GM23338 (cell line): Measurements from ENCODE around the gene UBXN7. TPM values are rescaled to one million over a fixed set of nuclear protein-coding genes. Genes with fewer than 3 reads are reported as not detected.
A peak's percentile ranks its signal among the peaks of the same experiment; 100 is the strongest.

Source experiments
- ATAC-seq: fragments of 200-7000 bp; cut with Tn5 transposase; 3 replicates; pipeline ENCODE4 v1.9.1; 2020
- DNase-seq: peaks from one replicate; pipeline ENCODE4 v3.0.0-alpha.2; 2015; ENCODE audit warnings: low spot score
- H2AFZ ChIP-seq: fragments of 200-600 bp; sonication (generic); 2 replicates; pipeline ENCODE4 v1.8.0; 2016; ENCODE audit warnings: antibody characterized with exemption, mild to moderate bottlenecking, moderate library complexity
- H3F3A ChIP-seq: fragments of 200-600 bp; sonication (generic); replicated peaks from 2 replicates; pipeline ENCODE4 v1.8.0; 2017; ENCODE audit warnings: antibody characterized with exemption, mixed run types, low read depth
- H3K27ac ChIP-seq: fragments of 200-600 bp; sonication (generic); 2 replicates; pipeline ENCODE4 v1.6.1; 2016; ENCODE audit warnings: low read depth
- H3K27me3 ChIP-seq: fragments of 200-600 bp; sonication (generic); 2 replicates; pipeline ENCODE4 v1.8.0; 2016; ENCODE audit warnings: mild to moderate bottlenecking, mixed run types, moderate library complexity; ENCODE audit not compliant: insufficient read depth
- H3K36me3 ChIP-seq: fragments of 200-600 bp; sonication (generic); 2 replicates; pipeline ENCODE4 v1.8.0; 2016; ENCODE audit warnings: mild to moderate bottlenecking; ENCODE audit not compliant: insufficient read depth
- H3K4me1 ChIP-seq: fragments of 200-600 bp; sonication (generic); 2 replicates; pipeline ENCODE4 v1.8.0; 2016; ENCODE audit warnings: mild to moderate bottlenecking, moderate library complexity; ENCODE audit not compliant: insufficient read depth
- H3K4me2 ChIP-seq: fragments of 200-600 bp; sonication (generic); 2 replicates; pipeline ENCODE4 v1.7.1; 2017; ENCODE audit warnings: mixed run types
- H3K4me3 ChIP-seq: fragments of 200-600 bp; sonication (generic); 2 replicates; pipeline ENCODE4 v1.6.1; 2016; ENCODE audit warnings: mixed run types
- H3K79me2 ChIP-seq: fragments of 200-600 bp; sonication (generic); replicated peaks from 2 replicates; pipeline ENCODE4 v1.8.0; 2017; ENCODE audit warnings: mild to moderate bottlenecking; ENCODE audit not compliant: insufficient read depth
- H3K9me2 ChIP-seq: fragments of 200-600 bp; sonication (generic); 2 replicates; pipeline ENCODE4 v1.8.0; 2017; ENCODE audit not compliant: insufficient read depth
- H4K20me1 ChIP-seq: fragments of 200-600 bp; sonication (generic); replicated peaks from 2 replicates; pipeline ENCODE4 v1.8.0; 2017; ENCODE audit warnings: mild to moderate bottlenecking; ENCODE audit not compliant: insufficient read depth
- H3K27ac Mint-ChIP-seq: 2 replicates; pipeline ENCODE4 v1.8.0; 2020; ENCODE audit warnings: inconsistent platforms, mild to moderate bottlenecking, moderate library complexity, mixed read lengths
- H3K27me3 Mint-ChIP-seq: 3 replicates; pipeline ENCODE4 v1.8.0; 2022; ENCODE audit warnings: low read depth, mild to moderate bottlenecking, moderate library complexity, mixed read lengths, inconsistent platforms; ENCODE audit not compliant: insufficient read depth, poor library complexity
- H3K36me3 Mint-ChIP-seq: 3 replicates; pipeline ENCODE4 v1.8.0; 2021; ENCODE audit warnings: low read depth, mild to moderate bottlenecking, inconsistent platforms, moderate library complexity, mixed read lengths
- H3K4me1 Mint-ChIP-seq: 3 replicates; pipeline ENCODE4 v1.8.0; 2020; ENCODE audit warnings: mild to moderate bottlenecking, inconsistent platforms, mixed read lengths
- H3K4me3 Mint-ChIP-seq: 3 replicates; pipeline ENCODE4 v1.8.0; 2021; ENCODE audit warnings: moderate library complexity, mild to moderate bottlenecking, inconsistent platforms, mixed read lengths
- H3K9me3 Mint-ChIP-seq: 3 replicates; pipeline ENCODE4 v1.8.0; 2020; ENCODE audit warnings: moderate library complexity, mild to moderate bottlenecking, inconsistent platforms, mixed read lengths
- CREB1 ChIP-seq: fragments of 250-450 bp; sonication (Bioruptor Pico); IDR thresholded peaks from 2 replicates; pipeline ENCODE4 v1.5.0; 2020; ENCODE audit warnings: low read depth, mild to moderate bottlenecking, moderate library complexity
- ETS1 ChIP-seq: IDR thresholded peaks from 2 replicates; pipeline ENCODE4 v1.6.1; 2016; ENCODE audit warnings: antibody characterized with exemption
- EZH2 ChIP-seq: fragments of 200-600 bp; sonication (generic); IDR thresholded peaks from one replicate; pipeline ENCODE4 v1.8.0; 2017; ENCODE audit warnings: antibody characterized with exemption, mild to moderate bottlenecking, low read depth; ENCODE audit not compliant: unreplicated experiment
- EZH2phosphoT487 ChIP-seq: fragments of 200-600 bp; sonication (generic); IDR thresholded peaks from one replicate; pipeline ENCODE4 v1.8.1; 2018; ENCODE audit warnings: antibody characterized with exemption; ENCODE audit not compliant: unreplicated experiment
- JUNB ChIP-seq: IDR thresholded peaks from one replicate; pipeline ENCODE4 v1.6.1; 2016; ENCODE audit warnings: antibody characterized with exemption; ENCODE audit not compliant: unreplicated experiment
- NANOG ChIP-seq: IDR thresholded peaks from 2 replicates; pipeline ENCODE4 v1.6.1; 2016; ENCODE audit warnings: antibody characterized with exemption, borderline replicate concordance
- POLR2AphosphoS5 ChIP-seq: IDR thresholded peaks from 2 replicates; pipeline ENCODE4 v1.6.1; 2016; ENCODE audit warnings: antibody characterized with exemption, low read depth
- STAT1 ChIP-seq: IDR thresholded peaks from one replicate; pipeline ENCODE4 v1.6.1; 2016; ENCODE audit warnings: antibody characterized with exemption; ENCODE audit not compliant: unreplicated experiment
- ZNF114 ChIP-seq: fragments of 250-450 bp; sonication (Bioruptor Pico); IDR thresholded peaks from 2 replicates; pipeline ENCODE4 v1.5.0; 2020; ENCODE audit warnings: mild to moderate bottlenecking, moderate library complexity
- ZNF331 ChIP-seq: fragments of 250-450 bp; sonication (Bioruptor Pico); IDR thresholded peaks from 2 replicates; pipeline ENCODE4 v1.5.0; 2020; ENCODE audit warnings: low read depth, mild to moderate bottlenecking, moderate library complexity
- ZNF462 ChIP-seq: fragments of 250-450 bp; sonication (Bioruptor Pico); IDR thresholded peaks from 2 replicates; pipeline ENCODE4 v1.5.0; 2020; ENCODE audit warnings: mild to moderate bottlenecking, moderate library complexity
- polyA plus RNA-seq: library from polyadenylated mRNA; unstranded; fragments of >200 nt; fragmentation: Nextera tagmentation; extraction: Ambion mirVana; gene quantifications from 2 replicates; pipeline ENCODE4 v1.2.1, GENCODE V29; 2016
- total RNA-seq: library from RNA; depleted of rRNA; stranded (reverse); fragments of >200 nt; shearing (Covaris generic); gene quantifications from 2 replicates; pipeline ENCODE4 v1.2.3, GENCODE V29; 2014
- TF ChIP-seq, protein P1 (sequence below), 2 experiments: fragments of 200-600 bp in 1 of 2; sonication (generic) in 1 of 2; conservative IDR thresholded peaks; 2 replicates each; pipeline versions ENCODE4 v1.5.1 to v1.6.1; 2016 to 2017; ENCODE audit warnings: antibody characterized with exemption in 2 of 2, low read depth in 2 of 2, mild to moderate bottlenecking in 2 of 2, moderate library complexity in 1 of 2
- TF ChIP-seq, protein P2 (sequence below): IDR thresholded peaks from one replicate; pipeline ENCODE4 v1.6.1; 2018; ENCODE audit warnings: antibody characterized with exemption; ENCODE audit not compliant: unreplicated experiment

Gene UBXN7
- total and polyA plus RNA-seq, 2 experiments from 2014 or later, result 37.9 to 46.2 TPM

DNA sequence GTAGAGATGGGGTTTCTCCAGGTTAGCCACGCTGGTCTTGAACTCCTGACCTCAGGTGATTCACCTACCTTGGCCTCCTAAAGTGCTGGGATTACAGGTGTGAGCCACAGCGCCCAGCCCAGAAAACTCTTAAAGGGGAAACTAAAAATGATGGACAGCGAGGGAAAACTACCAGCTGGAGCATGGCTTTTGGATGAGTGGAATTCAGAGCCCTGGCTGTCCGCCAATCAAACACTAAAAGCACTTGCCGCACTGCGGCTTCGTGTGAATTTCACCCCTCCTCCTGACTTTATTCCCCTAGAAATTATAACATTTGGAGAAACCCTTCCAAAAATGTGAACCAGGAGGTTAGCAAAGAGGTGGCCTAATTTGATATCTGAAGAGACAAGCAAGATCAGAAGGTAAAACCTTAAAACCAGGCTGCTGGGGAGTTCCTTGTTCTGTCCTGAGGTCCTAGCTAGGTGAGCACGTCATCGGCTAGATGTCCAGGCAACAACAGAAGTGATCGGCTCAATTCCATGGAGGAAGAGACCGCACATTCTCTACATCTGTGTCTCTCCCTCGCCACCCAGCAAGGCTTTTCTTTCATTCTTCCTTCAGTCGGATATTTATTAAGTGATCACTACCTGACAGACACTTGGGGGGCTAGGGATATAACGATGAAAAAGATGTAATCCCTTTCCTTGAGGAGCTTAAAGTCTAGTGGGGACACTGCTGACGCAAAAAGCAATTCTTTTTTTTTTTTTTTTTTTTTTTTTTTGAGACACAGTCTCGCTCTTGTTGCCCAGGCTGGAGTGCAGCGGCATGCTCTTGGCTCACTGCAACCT, 95.7 kb downstream of the UBXN7 start:
- ATAC-seq (no peak), DNase-seq (no peak)
- Histone ChIP-seq H3F3A (no peaks in the 10 kb centered on the region), H3K4me1 (no peaks in the 10 kb centered on the region), H3K4me2 (no peak overlapping the region), H3K9me2 (no peaks in the 10 kb centered on the region), H4K20me1 (no peaks in the 10 kb centered on the region), H3K27me3 (no peaks in the 10 kb centered on the region), H3K79me2 (no peaks in the 10 kb centered on the region), H3K4me3 (no peak overlapping the region), H3K36me3 (no peaks in the 10 kb centered on the region), H2AFZ (0 out of 2 replicates have a peak overlapping the region, but pooled peaks have one; percentile 23), H3K27ac (no peak overlapping the region)
- no peaks in the 10 kb centered on the region for H3K36me3 Mint-ChIP-seq
- no peak overlapping the region for H3K27ac Mint-ChIP-seq
- TF ChIP-seq ZNF462 (CRISPR knock-in tag) (no peak), EZH2phosphoT487 (no peak), STAT1 (no peak), CREB1 (no peak), NANOG (no peak), EZH2 (no peak), POLR2AphosphoS5 (no peak), JUNB (no peak), ZNF331 (CRISPR knock-in tag) (no peak), ETS1 (no peak), ZNF114 (no peak)
- TF ChIP-seq, protein P1, sequence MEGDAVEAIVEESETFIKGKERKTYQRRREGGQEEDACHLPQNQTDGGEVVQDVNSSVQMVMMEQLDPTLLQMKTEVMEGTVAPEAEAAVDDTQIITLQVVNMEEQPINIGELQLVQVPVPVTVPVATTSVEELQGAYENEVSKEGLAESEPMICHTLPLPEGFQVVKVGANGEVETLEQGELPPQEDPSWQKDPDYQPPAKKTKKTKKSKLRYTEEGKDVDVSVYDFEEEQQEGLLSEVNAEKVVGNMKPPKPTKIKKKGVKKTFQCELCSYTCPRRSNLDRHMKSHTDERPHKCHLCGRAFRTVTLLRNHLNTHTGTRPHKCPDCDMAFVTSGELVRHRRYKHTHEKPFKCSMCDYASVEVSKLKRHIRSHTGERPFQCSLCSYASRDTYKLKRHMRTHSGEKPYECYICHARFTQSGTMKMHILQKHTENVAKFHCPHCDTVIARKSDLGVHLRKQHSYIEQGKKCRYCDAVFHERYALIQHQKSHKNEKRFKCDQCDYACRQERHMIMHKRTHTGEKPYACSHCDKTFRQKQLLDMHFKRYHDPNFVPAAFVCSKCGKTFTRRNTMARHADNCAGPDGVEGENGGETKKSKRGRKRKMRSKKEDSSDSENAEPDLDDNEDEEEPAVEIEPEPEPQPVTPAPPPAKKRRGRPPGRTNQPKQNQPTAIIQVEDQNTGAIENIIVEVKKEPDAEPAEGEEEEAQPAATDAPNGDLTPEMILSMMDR (conservative IDR thresholded peaks at IDR 0.05; ENCODE audit: low read depth in 2 of 2), result no peak
- TF ChIP-seq, protein P2, sequence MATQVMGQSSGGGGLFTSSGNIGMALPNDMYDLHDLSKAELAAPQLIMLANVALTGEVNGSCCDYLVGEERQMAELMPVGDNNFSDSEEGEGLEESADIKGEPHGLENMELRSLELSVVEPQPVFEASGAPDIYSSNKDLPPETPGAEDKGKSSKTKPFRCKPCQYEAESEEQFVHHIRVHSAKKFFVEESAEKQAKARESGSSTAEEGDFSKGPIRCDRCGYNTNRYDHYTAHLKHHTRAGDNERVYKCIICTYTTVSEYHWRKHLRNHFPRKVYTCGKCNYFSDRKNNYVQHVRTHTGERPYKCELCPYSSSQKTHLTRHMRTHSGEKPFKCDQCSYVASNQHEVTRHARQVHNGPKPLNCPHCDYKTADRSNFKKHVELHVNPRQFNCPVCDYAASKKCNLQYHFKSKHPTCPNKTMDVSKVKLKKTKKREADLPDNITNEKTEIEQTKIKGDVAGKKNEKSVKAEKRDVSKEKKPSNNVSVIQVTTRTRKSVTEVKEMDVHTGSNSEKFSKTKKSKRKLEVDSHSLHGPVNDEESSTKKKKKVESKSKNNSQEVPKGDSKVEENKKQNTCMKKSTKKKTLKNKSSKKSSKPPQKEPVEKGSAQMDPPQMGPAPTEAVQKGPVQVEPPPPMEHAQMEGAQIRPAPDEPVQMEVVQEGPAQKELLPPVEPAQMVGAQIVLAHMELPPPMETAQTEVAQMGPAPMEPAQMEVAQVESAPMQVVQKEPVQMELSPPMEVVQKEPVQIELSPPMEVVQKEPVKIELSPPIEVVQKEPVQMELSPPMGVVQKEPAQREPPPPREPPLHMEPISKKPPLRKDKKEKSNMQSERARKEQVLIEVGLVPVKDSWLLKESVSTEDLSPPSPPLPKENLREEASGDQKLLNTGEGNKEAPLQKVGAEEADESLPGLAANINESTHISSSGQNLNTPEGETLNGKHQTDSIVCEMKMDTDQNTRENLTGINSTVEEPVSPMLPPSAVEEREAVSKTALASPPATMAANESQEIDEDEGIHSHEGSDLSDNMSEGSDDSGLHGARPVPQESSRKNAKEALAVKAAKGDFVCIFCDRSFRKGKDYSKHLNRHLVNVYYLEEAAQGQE, result no peak
- H3K4me1 Mint-ChIP-seq, result no peaks in the 10 kb centered on the region
- H3K4me3 Mint-ChIP-seq, result no peak overlapping the region
- H3K27me3 Mint-ChIP-seq, result peaks cover 6% of the 10 kb centered on the region
- no peaks in the 10 kb centered on the region; the same call in 2 of the 3 replicates for H3K9me3 Mint-ChIP-seq
